Fibroblast of skin of right biceps (primary cell): ENCODE results near the gene ARHGAP40.

ENCODE experiments used
- DNase-seq: peaks from one replicate; pipeline ENCODE4 v3.0.0-alpha.2; 2013

Gene ARHGAP40

DNA sequence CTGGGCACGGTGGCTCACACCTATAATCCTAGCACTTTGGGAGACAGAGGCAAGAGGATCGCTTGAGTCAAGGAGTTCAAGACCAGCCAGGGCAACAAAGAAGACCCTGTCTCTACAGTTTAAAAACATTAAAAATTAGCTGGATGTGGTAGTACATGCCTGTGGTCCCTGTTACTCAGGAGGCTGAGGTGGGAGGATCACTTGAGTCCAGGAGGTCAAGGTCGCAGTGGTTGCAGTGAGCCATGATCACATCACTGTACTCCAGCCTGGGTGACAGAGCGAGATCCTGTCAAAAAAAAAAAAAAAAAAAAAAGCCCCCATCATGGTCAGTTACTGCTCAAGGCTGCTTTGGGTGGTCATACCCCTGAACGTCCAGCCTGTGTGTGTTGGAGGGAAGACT, 55.8 kb downstream of the ARHGAP40 start:
- no peak for DNase-seq

DNA sequence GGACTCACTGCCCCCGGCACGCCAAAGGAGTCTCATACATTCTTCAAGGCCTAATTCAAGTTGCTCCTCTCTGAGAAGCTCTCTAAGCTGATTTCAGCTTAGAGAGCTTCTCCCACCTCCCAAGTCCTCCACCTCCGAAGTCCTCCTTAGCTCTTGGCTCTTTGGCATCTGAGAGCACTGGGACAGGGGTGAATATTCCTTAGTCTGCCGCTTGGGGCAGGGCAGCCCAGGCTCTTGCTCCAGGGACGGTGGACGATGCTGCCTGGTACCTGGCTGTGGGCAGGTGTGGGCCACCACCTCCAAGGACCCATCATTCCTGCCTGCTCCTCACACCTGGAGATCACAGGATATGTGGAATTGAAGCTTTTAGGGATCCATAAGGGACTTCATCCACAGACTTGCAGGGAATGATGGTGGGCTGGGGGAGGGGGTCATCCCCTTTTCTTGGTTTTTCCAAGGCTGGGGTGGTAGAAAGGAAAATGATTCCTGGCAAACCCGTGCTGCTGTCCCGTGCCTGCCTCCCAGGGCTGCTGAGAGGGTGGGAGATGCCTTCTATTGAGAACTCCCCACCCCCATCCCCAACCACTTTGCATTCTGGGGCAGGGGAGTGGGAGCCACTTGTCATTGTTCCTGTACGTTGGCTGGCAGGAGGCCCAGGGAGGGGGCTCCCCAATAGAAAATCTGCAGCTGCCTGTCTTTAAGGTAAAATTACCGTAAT, 57.4 kb downstream of the ARHGAP40 start:
- DNase-seq = no peak

DNA sequence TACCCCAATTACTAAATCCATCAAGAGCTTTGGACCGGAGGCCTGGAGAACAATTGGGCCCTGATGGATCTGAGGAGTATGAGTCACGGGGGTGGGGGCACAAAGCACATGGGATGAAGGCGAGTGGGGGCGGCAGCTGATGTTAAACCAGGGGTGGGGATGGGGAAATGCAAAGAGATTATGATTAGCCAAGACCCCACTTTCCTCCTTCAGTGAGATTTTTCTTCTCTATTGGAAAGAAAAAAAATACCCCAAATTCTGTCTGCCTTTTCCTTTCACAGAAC, 57.9 kb downstream of the ARHGAP40 start:
- no peak for DNase-seq

DNA sequence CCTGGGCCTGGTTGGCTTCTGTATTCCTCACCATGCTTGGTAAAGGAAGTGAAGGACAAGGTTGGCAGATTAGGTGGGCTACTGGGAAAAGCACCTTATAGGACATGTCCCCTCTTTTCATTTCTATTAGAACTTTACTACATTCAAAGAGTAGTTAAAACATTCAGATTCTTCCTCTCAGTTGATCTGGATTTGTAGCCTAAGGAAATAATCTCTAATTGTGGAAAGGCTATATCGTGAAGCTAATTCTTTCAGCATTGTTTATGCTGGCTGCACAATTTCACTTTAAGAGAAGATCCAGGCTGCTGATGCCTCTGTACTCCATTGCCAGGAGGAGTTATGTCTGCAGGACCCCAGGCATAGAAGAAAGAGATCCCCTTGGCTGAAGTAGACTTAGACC, 58.8 kb downstream of the ARHGAP40 start:
- DNase-seq = no peak

DNA sequence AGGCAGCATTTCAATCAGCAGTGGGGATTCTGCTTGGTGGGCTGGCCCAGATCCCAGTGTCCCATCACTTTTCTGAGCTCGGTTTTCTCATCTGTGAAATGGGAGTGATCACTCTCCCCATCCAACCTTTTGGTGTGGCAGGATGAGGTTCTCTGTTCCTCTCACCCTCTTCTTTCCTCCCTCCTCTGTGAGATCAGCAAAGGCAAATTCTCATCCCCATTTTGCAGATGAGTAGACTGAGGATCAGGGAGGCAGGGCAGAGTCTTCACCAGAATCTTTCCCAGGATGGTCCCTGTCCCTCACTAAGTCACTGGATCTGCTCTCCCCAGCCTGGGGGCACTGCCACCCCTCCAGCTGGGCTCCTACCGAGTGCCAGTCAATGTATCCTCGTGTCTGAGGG, 62.1 kb downstream of the ARHGAP40 start:
- no peak for DNase-seq

DNA sequence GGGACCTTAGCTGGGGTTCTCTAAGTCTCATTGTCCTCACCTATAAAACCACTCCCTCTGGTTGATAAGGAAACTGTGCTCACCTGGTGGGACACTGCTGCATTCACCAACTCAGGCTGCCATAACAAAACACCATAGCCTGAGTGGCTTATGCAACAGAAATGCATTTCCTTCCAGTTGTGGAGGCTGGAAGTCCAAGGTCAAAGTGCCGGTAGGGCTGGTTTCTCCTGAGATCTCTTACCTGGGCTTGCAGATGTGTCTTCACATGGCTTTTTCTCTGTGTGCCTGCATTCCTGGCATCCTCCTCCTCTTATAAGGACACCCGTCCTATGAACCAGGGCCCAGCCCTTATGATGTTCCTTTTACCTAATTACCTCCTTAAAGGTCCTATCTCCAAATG, 62.7 kb downstream of the ARHGAP40 start:
- no peak for DNase-seq

DNA sequence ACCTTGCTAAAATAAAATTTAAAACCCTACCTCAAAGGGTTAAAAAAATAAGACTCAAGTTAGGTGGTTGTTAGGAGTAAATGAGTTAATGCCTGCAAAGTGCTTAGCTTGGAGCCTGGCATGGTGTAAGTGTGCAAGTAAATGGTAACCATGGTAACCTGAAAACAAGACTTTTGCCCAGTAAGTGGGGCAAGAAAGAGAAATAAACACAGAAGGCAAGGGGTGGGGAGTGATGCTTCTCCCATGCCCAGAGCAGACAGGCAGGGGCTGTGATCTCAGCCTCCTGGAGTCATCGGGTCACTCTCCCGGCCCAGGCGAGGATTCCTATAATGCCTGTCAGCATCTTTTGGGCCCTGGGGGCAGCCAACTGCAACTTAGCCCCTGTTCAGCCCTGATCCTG, 63.5 kb downstream of the ARHGAP40 start:
- no peak for DNase-seq

DNA sequence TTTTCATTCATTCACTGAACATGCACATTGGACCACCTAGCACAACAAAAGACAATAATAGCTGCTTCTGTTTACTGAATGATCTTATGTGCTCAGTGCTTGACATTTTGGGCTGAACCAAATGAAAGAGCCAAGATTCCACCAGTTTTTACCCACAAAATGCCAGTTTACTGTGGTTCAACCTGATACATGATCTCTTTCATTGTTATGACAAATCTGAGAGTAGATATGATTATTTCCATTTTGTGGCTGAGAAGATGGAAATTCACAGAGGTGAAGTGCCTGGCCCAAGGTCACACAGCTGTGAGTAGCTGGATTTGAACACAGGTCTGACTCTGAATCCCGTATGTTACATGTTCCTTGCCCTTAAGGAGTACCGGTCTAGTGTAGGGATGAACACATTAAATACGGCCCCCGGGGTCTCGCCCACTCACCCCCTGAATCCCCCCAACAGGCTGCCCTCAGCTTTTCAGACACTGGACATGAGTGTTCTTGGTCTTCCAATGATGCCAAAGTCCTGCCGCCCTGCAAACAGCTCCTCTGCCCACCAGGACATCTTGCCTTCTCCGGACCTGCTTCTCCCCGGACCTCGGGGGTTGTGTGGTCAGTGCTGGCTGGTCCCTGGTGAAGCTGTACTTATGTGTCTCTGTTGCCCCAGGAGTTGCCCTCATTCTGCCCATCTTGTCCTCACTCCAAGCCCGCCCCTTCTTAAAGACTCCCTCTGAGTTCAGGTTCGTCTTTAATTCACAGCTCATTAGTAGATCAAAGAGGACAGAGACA, 64.1 kb downstream of the ARHGAP40 start:
- no peak for DNase-seq

DNA sequence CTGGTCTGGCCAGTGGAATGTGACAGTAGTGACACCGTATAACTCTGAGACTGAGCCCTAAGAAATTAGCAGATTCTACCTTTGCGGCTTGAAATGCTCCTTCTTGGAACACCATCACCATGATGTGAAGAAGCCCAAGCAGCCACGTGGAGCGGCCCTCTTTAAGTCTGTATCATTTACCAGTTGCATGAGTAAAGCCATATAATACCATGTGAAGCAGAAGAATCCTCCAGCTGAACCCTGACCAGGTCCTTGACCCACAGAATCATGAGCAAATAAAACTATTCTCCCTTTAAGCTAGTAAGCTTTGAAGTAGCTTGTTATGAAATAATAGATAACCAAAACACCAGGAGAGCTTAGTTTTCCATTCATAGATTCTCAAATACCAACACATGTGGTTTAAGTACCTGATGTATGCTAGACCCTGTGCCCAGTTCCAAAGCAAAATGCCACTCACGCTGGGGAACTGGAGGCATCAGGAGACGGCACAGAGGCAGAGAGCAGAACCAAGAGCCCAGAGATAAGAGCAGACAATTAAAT, 65.9 kb downstream of the ARHGAP40 start:
- DNase-seq = no peak

DNA sequence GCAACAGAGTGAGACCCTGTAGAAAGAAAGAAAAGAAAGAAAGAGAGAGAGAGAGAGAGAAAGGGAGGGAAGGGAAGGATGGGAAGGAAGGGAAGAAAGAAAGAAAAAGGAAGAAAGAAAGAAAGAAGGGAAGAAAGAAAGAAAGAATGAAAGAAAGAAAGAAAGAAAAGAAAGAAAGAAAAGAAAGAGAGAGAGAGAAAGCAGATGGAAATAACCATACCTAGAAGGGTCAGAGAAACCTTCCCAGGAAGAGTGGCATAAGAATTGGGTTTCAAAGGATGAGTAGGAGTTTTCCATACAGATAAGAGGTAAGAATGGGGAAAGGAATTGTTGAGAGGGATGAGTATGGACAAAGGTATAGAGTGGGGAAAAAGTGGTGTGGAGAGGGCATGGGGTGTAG, 68.1 kb downstream of the ARHGAP40 start:
- DNase-seq = no peak

DNA sequence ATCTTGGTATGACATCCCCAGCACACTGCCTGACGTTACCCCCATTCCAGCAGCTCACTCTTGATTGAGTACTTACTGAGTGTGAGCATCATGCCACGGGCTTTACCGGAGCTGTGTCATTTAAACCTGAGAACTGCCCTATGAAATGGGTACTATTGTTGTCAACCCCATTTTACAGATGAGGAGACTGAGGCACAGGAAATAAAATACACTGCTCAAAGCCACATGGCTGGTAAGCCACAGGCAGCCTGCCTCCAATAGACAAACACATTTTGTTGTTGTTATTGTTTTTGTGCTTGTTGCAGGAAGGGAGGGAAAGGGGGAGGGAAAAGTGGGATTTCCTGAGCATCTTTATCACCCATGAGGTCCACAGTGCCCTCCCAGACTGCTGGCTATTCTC, 69.2 kb downstream of the ARHGAP40 start:
- no peak for DNase-seq

DNA sequence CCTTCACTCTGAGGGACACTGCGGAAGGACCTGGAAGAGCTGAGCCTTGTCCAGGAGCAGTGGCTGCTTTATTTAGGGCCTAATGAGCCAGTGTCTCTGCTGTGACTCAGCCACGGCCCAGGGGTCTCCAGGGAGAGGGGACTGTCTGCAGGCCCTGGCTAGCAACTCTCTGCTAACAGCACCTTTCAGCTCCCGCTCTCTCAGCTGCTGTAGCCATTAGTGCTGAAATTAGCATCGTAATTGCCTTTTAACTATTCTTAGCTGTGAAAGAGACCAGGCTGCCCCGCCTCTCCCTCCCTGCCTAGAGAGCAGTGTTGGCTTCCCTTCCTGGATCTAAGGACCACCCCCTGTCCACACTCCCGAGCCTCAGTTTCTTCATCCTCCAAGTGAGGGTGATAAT, 69.6 kb downstream of the ARHGAP40 start:
- no peak for DNase-seq

DNA sequence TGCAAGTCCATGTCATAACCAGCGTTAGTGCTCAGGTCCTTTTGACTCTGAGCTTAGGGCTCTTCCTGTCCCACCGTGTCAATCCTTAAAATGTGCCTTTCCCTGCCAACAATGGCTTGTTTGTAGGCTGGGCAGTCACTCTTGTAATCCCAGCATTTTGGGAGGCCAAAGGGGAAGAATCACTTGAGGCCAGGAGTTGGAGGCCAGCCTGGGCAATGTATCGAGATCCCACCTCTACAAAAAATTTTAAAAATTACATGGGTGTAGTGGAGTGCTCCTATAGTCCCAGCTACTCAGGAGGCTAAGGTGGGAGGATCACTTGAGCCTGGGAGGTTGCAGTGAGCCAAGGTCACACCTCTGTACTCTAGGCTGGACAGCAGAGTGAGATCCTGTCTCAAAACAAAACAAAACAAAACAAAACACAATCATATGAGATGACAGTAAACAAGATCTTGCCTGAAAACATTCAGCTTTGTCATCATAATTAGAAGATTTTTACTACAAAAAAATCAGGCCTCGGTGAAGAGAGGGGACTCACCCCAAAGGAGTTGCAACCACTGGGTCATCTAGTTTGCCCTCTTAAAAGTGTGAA, 70.2 kb downstream of the ARHGAP40 start:
- DNase-seq = no peak

DNA sequence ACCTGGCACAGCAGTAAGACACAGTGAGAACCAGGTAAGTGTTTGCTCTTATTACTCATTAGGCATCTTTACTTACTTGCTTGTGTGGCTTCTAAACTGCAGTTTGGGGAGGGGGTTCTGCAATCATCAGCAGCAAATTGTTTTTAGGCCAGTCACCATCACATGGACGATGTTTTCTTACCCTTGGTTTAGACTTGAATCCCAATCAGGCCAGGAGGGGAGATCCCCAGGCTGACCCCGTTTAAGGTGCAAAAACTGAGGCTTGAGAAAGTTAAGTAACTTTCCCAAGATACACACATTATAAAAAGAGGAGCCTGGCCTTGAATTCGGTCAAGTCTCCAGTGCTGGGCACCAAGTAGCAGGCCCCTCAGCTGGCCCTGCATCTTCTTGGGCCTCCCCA, 70.9 kb downstream of the ARHGAP40 start:
- DNase-seq = no peak

DNA sequence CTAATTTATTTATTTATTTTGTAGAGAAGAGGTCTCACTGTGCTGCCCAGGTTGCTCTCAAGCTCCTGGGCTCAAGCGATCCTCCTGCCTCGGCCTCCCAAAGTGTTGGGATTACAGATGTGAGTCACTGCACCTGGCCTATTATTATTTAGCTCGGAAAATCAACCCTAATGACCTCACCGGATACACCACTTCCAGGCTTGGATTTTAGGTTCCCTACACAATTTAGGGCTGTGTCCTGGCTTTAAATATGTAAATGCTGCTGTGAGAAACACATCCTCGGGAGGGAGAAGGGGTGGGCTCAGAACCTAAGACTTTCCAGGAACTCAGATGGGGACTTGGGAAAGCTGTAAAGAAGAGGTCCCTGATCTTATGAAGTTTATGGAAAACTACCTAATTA, 71.7 kb downstream of the ARHGAP40 start:
- no peak for DNase-seq

DNA sequence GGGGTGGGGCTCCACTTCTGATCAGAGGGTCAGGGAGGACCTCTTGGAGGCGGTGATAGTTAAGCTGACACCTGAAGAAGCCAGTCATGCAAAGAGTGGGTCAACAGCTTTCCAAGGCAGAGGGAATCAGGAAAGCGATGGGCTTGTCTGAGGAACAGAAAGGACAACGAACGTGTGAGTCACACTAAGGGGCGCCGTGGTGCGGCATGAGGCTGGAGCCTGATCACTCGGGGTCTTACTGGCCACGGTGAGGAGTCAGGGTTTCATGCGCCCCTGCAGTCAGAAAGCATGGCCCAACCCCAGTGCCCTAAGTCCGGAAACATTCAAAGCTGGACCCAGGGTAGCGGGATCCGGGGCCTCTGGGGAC, 72.1 kb downstream of the ARHGAP40 start:
- DNase-seq = peak; percentile 38

DNA sequence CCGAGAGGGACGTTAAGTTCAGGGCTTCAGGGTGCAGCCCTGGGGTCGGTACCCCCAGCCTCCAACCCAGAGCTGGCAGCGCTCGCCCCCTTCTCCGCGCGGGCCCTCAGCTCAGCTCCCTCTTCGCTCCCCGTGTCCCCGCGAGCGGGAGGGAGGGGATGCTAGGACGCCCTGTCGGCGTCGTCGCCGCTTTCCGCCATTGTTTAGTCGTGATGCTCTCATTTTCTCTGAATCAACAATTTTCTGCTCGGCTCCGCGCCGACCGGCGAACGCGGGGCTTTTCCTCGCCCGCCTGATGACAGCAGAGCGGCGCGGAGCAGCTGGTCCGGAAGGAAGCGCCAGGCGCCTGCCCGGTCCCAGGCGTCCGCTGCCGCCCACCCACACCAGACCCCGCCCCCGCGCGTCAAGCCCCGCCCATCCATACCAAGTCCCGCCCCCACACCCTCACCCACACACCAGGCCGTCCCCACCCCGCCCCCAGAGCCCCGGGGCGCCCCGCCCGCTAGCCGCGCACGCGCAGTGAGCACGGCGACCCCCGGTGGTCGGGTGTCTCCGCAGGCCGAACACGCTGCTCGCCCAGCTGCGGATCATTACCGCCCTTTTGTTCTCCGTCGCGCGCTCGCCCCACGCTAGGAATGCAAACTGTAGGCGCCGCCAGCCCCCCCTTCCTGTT, 72.6 kb downstream of the ARHGAP40 start:
- peak; percentile 67 for DNase-seq

DNA sequence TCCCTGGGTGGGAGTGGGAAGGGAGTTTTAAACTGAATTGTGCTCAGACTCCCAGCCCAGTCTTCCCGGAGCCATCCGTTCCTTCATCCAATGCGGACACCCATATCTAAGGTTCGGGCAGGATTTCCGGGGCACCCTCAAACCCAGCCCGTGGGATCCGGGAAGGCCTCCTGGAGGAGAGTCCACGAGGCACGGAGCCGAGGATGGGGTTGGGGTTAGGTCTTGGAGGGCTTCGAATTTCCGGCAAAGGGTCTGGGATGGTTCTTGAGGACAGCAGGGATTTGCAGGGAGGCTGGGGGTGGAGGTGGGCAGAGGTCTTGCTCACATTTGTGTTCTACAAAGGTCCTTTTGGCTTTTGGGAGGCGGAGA, 73.1 kb downstream of the ARHGAP40 start:
- DNase-seq = no peak

DNA sequence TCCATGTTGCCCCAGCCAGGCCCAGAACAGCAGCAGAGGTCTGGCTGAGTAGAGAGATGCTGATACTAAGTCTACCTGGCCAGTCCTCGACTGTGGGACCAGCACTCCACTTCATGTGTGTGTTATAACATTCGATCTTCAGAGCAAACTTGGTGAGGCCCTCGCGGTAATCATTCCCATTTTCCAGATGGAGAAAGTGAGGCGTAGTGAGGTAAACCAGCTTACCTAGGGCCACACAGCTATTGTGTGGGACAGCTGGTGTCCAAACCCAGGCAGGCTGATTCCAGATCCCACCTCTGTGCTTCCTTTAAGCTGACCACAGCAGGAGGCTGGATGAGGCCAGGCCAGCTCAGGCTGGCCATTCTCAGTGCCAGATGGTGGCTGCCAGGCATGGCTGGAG, 75.0 kb downstream of the ARHGAP40 start:
- no peak for DNase-seq

DNA sequence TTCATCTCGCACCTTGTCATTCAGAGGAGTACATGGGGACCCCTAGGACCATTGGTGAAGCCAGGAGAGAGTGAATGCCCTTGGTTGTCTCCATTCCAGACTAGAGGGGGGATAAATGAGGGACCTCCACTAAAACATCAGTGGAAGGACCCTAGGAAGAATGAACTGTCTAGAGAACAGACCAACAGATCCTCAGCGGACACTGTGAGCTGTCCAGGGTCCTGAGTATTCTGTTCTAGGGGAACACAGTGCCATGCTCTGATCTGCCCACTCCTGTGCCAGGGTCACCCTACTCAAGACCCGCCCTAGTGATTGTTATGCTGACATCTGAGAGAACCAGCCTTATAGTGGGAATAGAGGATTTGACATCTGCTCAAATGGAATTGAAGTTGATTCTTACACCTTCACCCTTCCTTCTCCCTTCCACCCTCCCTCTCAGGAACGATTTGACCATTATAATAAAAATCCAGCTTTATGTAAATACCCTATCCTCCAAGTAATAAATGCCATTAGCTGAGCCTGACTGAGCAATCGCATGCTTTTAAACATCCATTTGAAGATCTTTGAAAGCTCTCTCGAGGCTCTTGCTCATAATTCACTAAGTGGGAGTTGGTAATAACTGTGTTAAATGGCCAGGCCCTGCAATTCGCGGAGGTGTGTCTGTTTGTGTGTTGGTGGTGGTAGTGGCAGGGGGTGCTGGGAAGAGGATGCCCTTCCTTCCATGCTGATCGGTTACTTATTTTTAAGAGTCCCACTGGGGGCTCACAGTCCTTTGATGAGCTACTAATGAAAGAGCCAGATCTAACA, 79.1 kb downstream of the ARHGAP40 start:
- DNase-seq = peak; percentile 38

DNA sequence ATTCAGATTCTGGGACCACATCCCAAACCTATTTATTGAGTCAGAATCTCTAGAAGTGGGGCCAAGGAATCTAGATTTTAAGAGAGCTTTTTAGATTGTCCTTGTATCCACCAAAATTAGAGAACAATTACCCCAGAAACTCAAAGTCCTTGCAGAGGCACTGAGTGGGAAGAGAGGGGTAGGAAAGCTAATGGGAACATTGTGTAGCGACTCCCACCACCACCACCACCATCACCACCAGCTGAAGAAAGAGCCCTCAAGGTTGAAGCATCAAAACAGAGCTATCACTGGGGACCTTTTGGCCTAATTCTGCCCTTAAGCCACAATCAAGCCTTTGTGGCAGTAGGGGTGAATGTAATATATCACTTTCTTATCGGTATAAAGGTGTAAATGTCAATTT, 83.7 kb downstream of the ARHGAP40 start:
- DNase-seq = no peak

DNA sequence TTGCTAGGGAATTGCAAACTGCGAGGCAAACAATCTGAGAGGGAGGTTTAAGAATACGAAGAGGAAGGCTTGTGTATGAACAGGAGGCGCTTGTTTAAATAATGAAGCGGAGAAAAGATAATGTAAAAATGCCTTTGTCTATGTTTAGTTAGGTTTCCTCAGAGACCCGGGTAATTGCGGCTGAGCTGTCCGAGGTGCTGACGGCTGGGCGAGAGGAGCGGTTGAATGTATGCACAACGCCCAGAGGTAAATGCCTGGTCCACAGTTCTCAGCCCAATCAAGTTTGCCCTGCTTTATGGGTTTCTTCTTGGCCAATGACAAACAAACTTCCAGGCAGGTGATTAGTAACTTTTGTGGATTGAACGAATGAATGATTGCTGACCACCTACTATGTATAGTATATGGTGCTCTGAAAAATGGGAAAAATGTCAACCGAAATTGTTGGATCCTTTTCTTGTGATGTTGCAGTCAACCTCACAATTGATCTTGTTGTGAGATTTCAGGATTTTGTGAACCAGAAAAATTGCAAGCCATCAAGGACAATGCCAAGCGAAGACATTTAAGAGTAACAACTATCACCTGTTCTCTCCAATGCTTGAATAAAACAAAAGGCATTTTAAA, 84.4 kb downstream of the ARHGAP40 start:
- DNase-seq = peak; percentile 49
